Heart left ventricle (tissue), 16 donors: ENCODE results near the gene RASSF5. TPM values are rescaled to one million over a fixed set of nuclear protein-coding genes. Genes with fewer than 3 reads are reported as not detected.
"Not testable (repeated sequence)": the region's sequence is repeated elsewhere in the genome, so short reads cannot be mapped to it uniquely, and the experiment has no call there.

Source experiments
- ATAC-seq, 4 donors: fragments of 200-7000 bp; cut with Tn5 transposase; one replicate each; pipeline ENCODE4 v1.9.1; 2020 to 2022; ENCODE audit warnings: moderate library complexity in 4 of 4, mild to moderate bottlenecking in 3 of 4, moderate number of reproducible peaks in 1 of 4
- DNase-seq, 5 donors: peaks; one replicate each; pipeline ENCODE4 v3.0.0-alpha.2; 2020
- H3K27ac ChIP-seq, 12 donors: fragments of 200-600 bp; sonication (generic) in 4 of 12; one replicate each; pipeline versions ENCODE4 v1.5.0 to v1.8.0; 2016 to 2022; ENCODE audit warnings: mild to moderate bottlenecking in 2 of 12
- H3K27me3 ChIP-seq, 9 donors: fragments of 200-600 bp; sonication (generic) in 2 of 9; one replicate each; pipeline versions ENCODE4 v1.5.1 to v1.8.0; 2016 to 2022; ENCODE audit warnings: mild to moderate bottlenecking in 3 of 9
- H3K36me3 ChIP-seq, 9 donors: fragments of 200-600 bp; sonication (generic) in 2 of 9; one replicate each; pipeline versions ENCODE4 v1.5.0 to v1.8.0; 2018 to 2022; ENCODE audit warnings: mild to moderate bottlenecking in 2 of 9
- H3K4me1 ChIP-seq, 12 donors: fragments of 200-600 bp; sonication (generic) in 4 of 12; one replicate each; pipeline versions ENCODE4 v1.5.0 to v1.8.0; 2016 to 2022; ENCODE audit warnings: mild to moderate bottlenecking in 3 of 12
- H3K4me3 ChIP-seq, 12 donors: fragments of 200-600 bp; sonication (generic) in 4 of 12; one replicate each; pipeline versions ENCODE4 v1.5.0 to v1.8.0; 2017 to 2022; ENCODE audit warnings: mild to moderate bottlenecking in 9 of 12, moderate library complexity in 4 of 12
- H3K9me3 ChIP-seq, 12 donors: fragments of 200-600 bp; sonication (generic) in 4 of 12; one replicate each; pipeline versions ENCODE4 v1.5.0 to v1.8.0; 2016 to 2022; ENCODE audit warnings: mild to moderate bottlenecking in 1 of 12
- POLR2A ChIP-seq, 2 donors: fragments of 450-650 bp; IDR thresholded peaks; one replicate each; pipeline ENCODE4 v1.6.1; 2017; ENCODE audit warnings: antibody characterized with exemption in 2 of 2, mild to moderate bottlenecking in 2 of 2, moderate library complexity in 2 of 2
- WGBS, 4 donors: extraction: QIAGEN DNeasy Blood & Tissue Kit in 2 of 4; methylation state at CpG; one replicate each; pipeline versions ENCODE4 v1.1.5 to v1.1.7; 2013 to 2018; 5-methylcytosine and 5-hydroxymethylcytosine counted together
- intact Hi-C, 10 donors: fragments of 100-400 bp; cut with DNase I; formaldehyde crosslinking; loops; one replicate each; pipeline versions ENCODE4 v1.11.1 to v1.14.2; 2022
- polyA plus RNA-seq, 2 donors: library from polyadenylated mRNA; stranded (reverse); fragments of 200-250 nt; gene quantifications; one replicate each; pipeline ENCODE4 v1.2.3, GENCODE V29; 2013
- total RNA-seq, 9 donors: library from RNA; depleted of rRNA in 2 of 9; stranded (reverse); fragments of >200 nt in 2 of 9; fragmentation: NEBNext Ultra II Directional in 3 of 9; extraction: Animal tissue kit (Norgen Biotek cat#: 25700) in 3 of 9; gene quantifications; one replicate each; pipeline versions ENCODE4 v1.1.0 to v1.2.4, GENCODE V29; 2016 to 2023
- TF ChIP-seq, protein P1 (sequence below), 12 donors: fragments of 200-600 bp; sonication (generic) in 4 of 12; IDR thresholded peaks; one replicate each; pipeline versions ENCODE4 v1.5.0 to v1.8.0; 2018 to 2022; ENCODE audit warnings: antibody characterized with exemption in 12 of 12, mild to moderate bottlenecking in 5 of 12
- donor health status: ischemic (EF 13 %, LVEDD 7.1; RV severe dilation, severe dysfunction).
- donor health status: healthy with polysubstance abuse.
- donor health status: DM: no; HTN: yes; CAD: no.
- donor health status: DM: no; HTN: no; CAD: no.
- donor health status: ischemic (EF 25% LVEDD 6.9; RV normal size, moderate dysfunction).
- donor health status: ischemic (EF 25% LVEDD 5.7; RV mildly dilated, moderate dysfunction).
- donor health status: healthy.
- donor health status: DM: yes; HTN: yes; CAD: no.
- donor health status: ischemic (EF 35%, LVEDD 5.7; RV mildly dilated, moderate dysfunction).
- donor health status: nonischemic (EF 11% LVEDD 7.7; RV severe dilation, severe dysfunction).
- donor health status: DM: yes; HTN: yes; CAD: no.
- donor health status: PGD.
- donor health status: ischemic (EF 29% LVEDD 5.4; RV normal size, mild dysfunction).
- donor health status: nonischemic (EF 23%, LVEDD 6.1; RV moderate dilation, normal function).

The RASSF5 gene
- total and polyA plus RNA-seq, 11 donors: 1.3 to 27.4 (median 5.6) TPM

- Histone ChIP-seq H3K27me3 (no peaks in the 10 kb centered on the region), H3K36me3 (peaks cover 0 to 3% (median 0%) of the 10 kb centered on the region in 9 donors), H3K9me3 (no peaks in the 10 kb centered on the region), H3K4me3 (no peak overlapping the region), H3K4me1 (peaks cover 0 to 94% (median 31%) of the 10 kb centered on the region in 12 donors), H3K27ac (peak overlapping the region in 6 of 12 donors; percentile 56 to 95 (median 68))
- no peak for TF ChIP-seq POLR2A (IDR thresholded peaks at IDR 0.05)
- TF ChIP-seq, protein P1, sequence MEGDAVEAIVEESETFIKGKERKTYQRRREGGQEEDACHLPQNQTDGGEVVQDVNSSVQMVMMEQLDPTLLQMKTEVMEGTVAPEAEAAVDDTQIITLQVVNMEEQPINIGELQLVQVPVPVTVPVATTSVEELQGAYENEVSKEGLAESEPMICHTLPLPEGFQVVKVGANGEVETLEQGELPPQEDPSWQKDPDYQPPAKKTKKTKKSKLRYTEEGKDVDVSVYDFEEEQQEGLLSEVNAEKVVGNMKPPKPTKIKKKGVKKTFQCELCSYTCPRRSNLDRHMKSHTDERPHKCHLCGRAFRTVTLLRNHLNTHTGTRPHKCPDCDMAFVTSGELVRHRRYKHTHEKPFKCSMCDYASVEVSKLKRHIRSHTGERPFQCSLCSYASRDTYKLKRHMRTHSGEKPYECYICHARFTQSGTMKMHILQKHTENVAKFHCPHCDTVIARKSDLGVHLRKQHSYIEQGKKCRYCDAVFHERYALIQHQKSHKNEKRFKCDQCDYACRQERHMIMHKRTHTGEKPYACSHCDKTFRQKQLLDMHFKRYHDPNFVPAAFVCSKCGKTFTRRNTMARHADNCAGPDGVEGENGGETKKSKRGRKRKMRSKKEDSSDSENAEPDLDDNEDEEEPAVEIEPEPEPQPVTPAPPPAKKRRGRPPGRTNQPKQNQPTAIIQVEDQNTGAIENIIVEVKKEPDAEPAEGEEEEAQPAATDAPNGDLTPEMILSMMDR (IDR thresholded peaks at IDR 0.05): no peak
- ATAC-seq (no peak), DNase-seq (no peak)
- 75 to 94% (median 86%) methylated on average over 4 of the region's 4 CpGs for WGBS, 4 donors
- intact Hi-C loops: no loop called here
These were observed 71.6 kb downstream of the RASSF5 start for GRCh38 chr1:206578978-206579374.

GRCh38 chr1:206579747-206580437 is 72.6 kb downstream of the RASSF5 start:
- WGBS, 4 donors: 72 to 80% (median 76%) methylated on average over 9 to 11 of the region's 11 CpGs
- Histone ChIP-seq H3K27ac (peak overlapping the region in 9 of 12 donors; percentile 31 to 95 (median 64)), H3K9me3 (no peaks in the 10 kb centered on the region), H3K4me1 (peaks cover 0 to 85% (median 28%) of the 10 kb centered on the region in 12 donors), H3K27me3 (no peaks in the 10 kb centered on the region), H3K36me3 (peaks cover 0 to 12% (median 6%) of the 10 kb centered on the region in 9 donors), H3K4me3 (peak overlapping the region in 1 of 12 donors; percentile 30)
- peak; percentile 66 to 86 (median 86) for ATAC-seq
- intact Hi-C loops: loop anchor here in 2 of 10 donors (5.0 kb wide), 2 partner anchors 33 to 103 kb away; no protein-coding TSS in a partner anchor
- peak; percentile 76 to 87 (median 86) for DNase-seq
- TF ChIP-seq POLR2A (IDR thresholded peaks at IDR 0.05): no peak
- TF ChIP-seq, protein P1 (IDR thresholded peaks at IDR 0.05): no peak

DNA sequence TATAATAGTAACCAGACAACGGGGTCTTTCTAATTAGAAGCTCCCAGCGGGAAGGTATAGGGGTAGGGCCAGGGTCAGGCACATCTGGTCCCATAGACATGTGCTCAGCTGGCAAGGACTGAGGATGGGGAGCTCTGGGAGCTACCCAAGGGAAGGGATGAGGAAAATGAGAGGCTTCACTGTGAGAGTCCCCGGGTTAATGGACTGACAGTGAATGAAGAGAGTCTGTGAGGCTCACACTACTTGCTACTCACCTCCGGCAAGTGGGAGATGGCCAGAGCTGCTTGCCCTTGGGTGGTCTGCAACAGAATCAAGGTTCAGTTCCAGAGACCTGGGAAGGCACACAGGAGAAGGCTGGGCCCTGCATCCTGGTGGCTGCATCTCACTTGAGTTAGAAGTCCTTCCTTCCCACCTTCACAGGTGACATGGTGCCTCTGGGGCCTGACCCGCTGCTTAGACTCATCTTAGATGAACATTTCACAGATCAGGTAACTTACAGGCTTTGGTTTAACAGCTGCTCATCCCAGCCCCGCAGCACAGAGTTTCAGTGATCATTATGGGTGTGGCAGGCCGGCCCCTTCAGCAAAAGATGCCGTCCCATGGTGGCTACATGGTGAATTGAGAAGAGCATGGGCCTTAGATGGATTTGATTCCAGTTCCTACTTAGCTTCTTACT is 73.2 kb downstream of the RASSF5 start:
- Histone ChIP-seq H3K4me3 (peak overlapping the region in 1 of 12 donors; percentile 30), H3K9me3 (no peaks in the 10 kb centered on the region), H3K27me3 (no peaks in the 10 kb centered on the region), H3K27ac (peak overlapping the region in 8 of 12 donors; percentile 38 to 95 (median 66)), H3K36me3 (peaks cover 0 to 19% (median 8%) of the 10 kb centered on the region in 9 donors), H3K4me1 (peaks cover 0 to 78% (median 22%) of the 10 kb centered on the region in 12 donors)
- TF ChIP-seq, protein P1 (IDR thresholded peaks at IDR 0.05): no peak
- no peak for TF ChIP-seq POLR2A (IDR thresholded peaks at IDR 0.05)
- no peak for ATAC-seq
- intact Hi-C loops: loop anchor here in 2 of 10 donors (5.0 kb wide), 2 partner anchors 33 to 103 kb away; no protein-coding TSS in a partner anchor
- no peak for DNase-seq
- 94 to 98% (median 96%) methylated on average over 8 of the region's 8 CpGs for WGBS, 4 donors

GRCh38 chr1:206581114-206581497 is 73.8 kb downstream of the RASSF5 start:
- Histone ChIP-seq H3K36me3 (peaks cover 0 to 24% (median 11%) of the 10 kb centered on the region in 9 donors), H3K4me1 (peaks cover 0 to 73% (median 16%) of the 10 kb centered on the region in 12 donors), H3K27ac (peak overlapping the region in 3 of 12 donors; percentile 67 to 95 (median 70)), H3K4me3 (peak overlapping the region in 1 of 12 donors; percentile 30)
- H3K9me3 ChIP-seq, ATAC-seq, H3K27me3 ChIP-seq, DNase-seq: not testable (repeated sequence)
- intact Hi-C loops: loop anchor here in 2 of 10 donors (5.0 kb wide), 2 partner anchors 34 to 104 kb away; no protein-coding TSS in a partner anchor
- WGBS, 4 donors: 88 to 95% (median 93%) methylated on average over 7 of the region's 7 CpGs
